ENCODE results near the gene UBQLN4. TPM values are rescaled to one million over a fixed set of nuclear protein-coding genes. Genes with fewer than 3 reads are reported as not detected.

The UBQLN4 gene
- total RNA-seq, 2 experiments from 2014 or later = 33.2 to 37.1 TPM

DNA sequence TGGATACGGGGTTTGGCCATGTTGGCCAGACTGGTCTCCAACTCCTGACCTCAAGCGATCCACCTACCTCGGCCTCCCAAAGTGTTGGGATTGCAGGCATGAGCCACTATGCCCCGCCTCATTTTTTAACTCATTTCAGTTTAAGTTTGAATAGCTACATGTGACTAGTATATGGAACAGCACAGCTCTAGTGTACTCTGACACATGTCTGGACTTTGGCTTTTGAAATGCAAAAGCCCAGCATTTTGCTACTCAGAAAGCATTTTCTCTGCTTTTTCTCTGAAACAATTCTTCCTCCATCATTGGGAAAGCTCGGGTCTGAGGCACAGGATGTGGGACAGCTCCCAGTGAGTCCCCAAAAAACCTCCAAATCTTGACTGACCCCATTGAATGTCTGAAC, 28.8 kb downstream of the UBQLN4 start:
- BruUV-seq (replicated peaks) = no TSS peak
- no peak overlapping the region for H2AFZ ChIP-seq (ENCODE audit: low read length)

DNA sequence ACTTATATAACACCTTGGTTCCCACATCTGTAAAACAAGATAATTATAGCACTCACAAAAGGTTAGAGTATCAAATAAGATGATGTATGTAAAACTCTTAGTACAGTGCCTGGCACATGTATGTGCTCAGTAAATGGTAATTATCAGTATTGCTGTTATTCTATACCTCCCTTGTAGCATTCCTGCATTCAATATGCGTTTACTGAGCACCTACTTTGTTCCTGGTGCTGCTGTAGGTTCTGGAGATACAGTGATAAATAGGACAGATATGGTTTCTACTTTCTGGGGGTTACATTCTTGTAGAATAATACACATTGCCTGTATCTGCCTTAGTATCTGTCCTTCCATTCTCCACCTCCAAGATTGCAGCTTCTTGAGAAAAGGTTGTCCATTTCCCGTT, 31.6 kb downstream of the UBQLN4 start:
- BruUV-seq (replicated peaks) = no TSS peak
- peaks cover 11% of the 10 kb centered on the region for H3K4me1 ChIP-seq (ENCODE audit: insufficient read depth, low read length, poor library complexity, severe bottlenecking)
- H3K9me2 ChIP-seq (ENCODE audit: insufficient read depth, low read length) = no peaks in the 10 kb centered on the region
- CTCF ChIA-PET (ENCODE audit: unreplicated experiment) = no interaction called here
- no peak for TF ChIP-seq EZH2phosphoT487 (IDR thresholded peaks at IDR 0.05; ENCODE audit: borderline replicate concordance, low read depth, low read length)
- TF ChIP-seq, protein P1, sequence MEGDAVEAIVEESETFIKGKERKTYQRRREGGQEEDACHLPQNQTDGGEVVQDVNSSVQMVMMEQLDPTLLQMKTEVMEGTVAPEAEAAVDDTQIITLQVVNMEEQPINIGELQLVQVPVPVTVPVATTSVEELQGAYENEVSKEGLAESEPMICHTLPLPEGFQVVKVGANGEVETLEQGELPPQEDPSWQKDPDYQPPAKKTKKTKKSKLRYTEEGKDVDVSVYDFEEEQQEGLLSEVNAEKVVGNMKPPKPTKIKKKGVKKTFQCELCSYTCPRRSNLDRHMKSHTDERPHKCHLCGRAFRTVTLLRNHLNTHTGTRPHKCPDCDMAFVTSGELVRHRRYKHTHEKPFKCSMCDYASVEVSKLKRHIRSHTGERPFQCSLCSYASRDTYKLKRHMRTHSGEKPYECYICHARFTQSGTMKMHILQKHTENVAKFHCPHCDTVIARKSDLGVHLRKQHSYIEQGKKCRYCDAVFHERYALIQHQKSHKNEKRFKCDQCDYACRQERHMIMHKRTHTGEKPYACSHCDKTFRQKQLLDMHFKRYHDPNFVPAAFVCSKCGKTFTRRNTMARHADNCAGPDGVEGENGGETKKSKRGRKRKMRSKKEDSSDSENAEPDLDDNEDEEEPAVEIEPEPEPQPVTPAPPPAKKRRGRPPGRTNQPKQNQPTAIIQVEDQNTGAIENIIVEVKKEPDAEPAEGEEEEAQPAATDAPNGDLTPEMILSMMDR (conservative IDR thresholded peaks at IDR 0.05; ENCODE audit: low read length) = no peak
- no peak overlapping the region for H3K27ac ChIP-seq (ENCODE audit: low read depth, low read length, poor library complexity, severe bottlenecking)
- H3K36me3 ChIP-seq (ENCODE audit: insufficient read depth, low read length) = peaks cover 28% of the 10 kb centered on the region
- intact Hi-C loops (cut with micrococcal nuclease; ENCODE audit: unreplicated experiment) = loop anchor here (2.0 kb wide), 1 partner anchor 33 kb away; the partner anchor contains the start of gene LAMTOR2
- H3K79me2 ChIP-seq (ENCODE audit: insufficient read depth, low read depth, low read length) = peaks cover 16% of the 10 kb centered on the region; the same call in 1 of the 2 replicates
- no peaks in the 10 kb centered on the region for H3K9me3 ChIP-seq (ENCODE audit: low read length)
- POLR2A ChIA-PET = interaction anchor here (1.2 to 2.3 kb wide), 2 partner anchors 9 to 18 kb away, joined by 5 read pairs; no protein-coding TSS in a partner anchor
- H3K4me3 ChIP-seq (ENCODE audit: low read depth, low read length, poor library complexity, severe bottlenecking) = no peak overlapping the region
- no peak overlapping the region for H2AFZ ChIP-seq (ENCODE audit: low read length)
- no peak for DNase-seq (ENCODE audit: low spot score)
- no peak overlapping the region for H3K4me2 ChIP-seq (ENCODE audit: low read length)
- H4K20me1 ChIP-seq (ENCODE audit: insufficient read depth, low read length) = no peaks in the 10 kb centered on the region

More for the DNA sequence above, 28.8 kb downstream of the UBQLN4 start:
- H4K20me1 ChIP-seq (ENCODE audit: insufficient read depth, low read length) = no peaks in the 10 kb centered on the region
- DNase-seq (ENCODE audit: low spot score) = no peak
- intact Hi-C loops (cut with micrococcal nuclease; ENCODE audit: unreplicated experiment) = no loop called here
- H3K4me1 ChIP-seq (ENCODE audit: insufficient read depth, low read length, poor library complexity, severe bottlenecking) = peaks cover 9% of the 10 kb centered on the region
- H3K9me2 ChIP-seq (ENCODE audit: insufficient read depth, low read length) = no peaks in the 10 kb centered on the region
- no peaks in the 10 kb centered on the region for H3K36me3 ChIP-seq (ENCODE audit: insufficient read depth, low read length)
- POLR2A ChIA-PET = no interaction called here
- H3K27ac ChIP-seq (ENCODE audit: low read depth, low read length, poor library complexity, severe bottlenecking) = no peak overlapping the region
- TF ChIP-seq, protein P1 (conservative IDR thresholded peaks at IDR 0.05; ENCODE audit: low read length) = no peak
- H3K4me3 ChIP-seq (ENCODE audit: low read depth, low read length, poor library complexity, severe bottlenecking) = no peak overlapping the region
- H3K4me2 ChIP-seq (ENCODE audit: low read length) = no peak overlapping the region
- H3K79me2 ChIP-seq (ENCODE audit: insufficient read depth, low read depth, low read length) = peaks cover 6% of the 10 kb centered on the region; the same call in 1 of the 2 replicates
- CTCF ChIA-PET (ENCODE audit: unreplicated experiment) = no interaction called here
- H3K9me3 ChIP-seq (ENCODE audit: low read length) = no peaks in the 10 kb centered on the region

DNA sequence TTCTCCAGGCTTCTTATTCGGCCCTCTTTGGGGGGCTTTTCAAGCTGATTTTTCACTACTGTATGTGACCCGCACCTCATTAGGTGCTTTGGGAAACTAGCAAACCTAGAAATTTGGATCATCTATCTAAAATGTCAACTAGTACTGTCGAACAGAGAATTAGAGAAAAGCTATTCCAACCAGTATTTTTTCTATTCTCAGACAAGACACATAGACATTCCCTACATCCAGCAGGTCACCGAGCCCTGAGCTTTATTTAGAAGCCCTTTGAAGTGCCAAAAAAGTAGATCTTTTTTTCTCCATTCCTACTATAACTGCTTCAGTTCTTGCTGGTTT, 32.5 kb downstream of the UBQLN4 start:
- ChIA-PET POLR2A (interaction anchor here (0.7 to 2.3 kb wide), 5 partner anchors 10 to 105 kb away, joined by 3 to 5 read pairs (median 4); no protein-coding TSS in a partner anchor), CTCF (ENCODE audit: unreplicated experiment) (interaction anchor here (0.7 to 1.1 kb wide), 2 partner anchors 32 to 204 kb away, joined by 3 to 4 read pairs; no protein-coding TSS in a partner anchor)
- no peak for TF ChIP-seq EZH2phosphoT487 (IDR thresholded peaks at IDR 0.05; ENCODE audit: borderline replicate concordance, low read depth, low read length)
- TF ChIP-seq, protein P1 (conservative IDR thresholded peaks at IDR 0.05; ENCODE audit: low read length) = no peak
- no peaks in the 10 kb centered on the region for H3K9me3 ChIP-seq (ENCODE audit: low read length)
- intact Hi-C loops (cut with micrococcal nuclease; ENCODE audit: unreplicated experiment) = loop anchor here (2.0 kb wide), 1 partner anchor 34 kb away; the partner anchor contains the start of gene LAMTOR2
- peaks cover 16% of the 10 kb centered on the region; the same call in 1 of the 2 replicates for H3K79me2 ChIP-seq (ENCODE audit: insufficient read depth, low read depth, low read length)
- no peak for DNase-seq (ENCODE audit: low spot score)
- H3K4me3 ChIP-seq (ENCODE audit: low read depth, low read length, poor library complexity, severe bottlenecking) = peak overlapping the region; percentile 80
- H4K20me1 ChIP-seq (ENCODE audit: insufficient read depth, low read length) = no peaks in the 10 kb centered on the region
- H3K9me2 ChIP-seq (ENCODE audit: insufficient read depth, low read length) = no peaks in the 10 kb centered on the region
- no TSS peak for BruUV-seq (replicated peaks)
- H3K36me3 ChIP-seq (ENCODE audit: insufficient read depth, low read length) = peaks cover 37% of the 10 kb centered on the region
- H3K4me1 ChIP-seq (ENCODE audit: insufficient read depth, low read length, poor library complexity, severe bottlenecking) = peaks cover 11% of the 10 kb centered on the region
- no peak overlapping the region for H3K27ac ChIP-seq (ENCODE audit: low read depth, low read length, poor library complexity, severe bottlenecking)
- H3K4me2 ChIP-seq (ENCODE audit: low read length) = peak overlapping the region; percentile 73
- H2AFZ ChIP-seq (ENCODE audit: low read length) = peak overlapping the region; percentile 99
